HG03108 (cell line): ENCODE data around the gene TEF.
"Not testable (repeated sequence)": the region's sequence is repeated elsewhere in the genome, so short reads cannot be mapped to it uniquely, and the experiment has no call there.

ENCODE experiments used
- ATAC-seq: cut with Tn5 transposase; IDR thresholded peaks from one replicate; pipeline ENCODE4 v1.9.1; 2021; ENCODE audit warnings: moderate library complexity; ENCODE audit not compliant: unreplicated experiment

Gene TEF

DNA sequence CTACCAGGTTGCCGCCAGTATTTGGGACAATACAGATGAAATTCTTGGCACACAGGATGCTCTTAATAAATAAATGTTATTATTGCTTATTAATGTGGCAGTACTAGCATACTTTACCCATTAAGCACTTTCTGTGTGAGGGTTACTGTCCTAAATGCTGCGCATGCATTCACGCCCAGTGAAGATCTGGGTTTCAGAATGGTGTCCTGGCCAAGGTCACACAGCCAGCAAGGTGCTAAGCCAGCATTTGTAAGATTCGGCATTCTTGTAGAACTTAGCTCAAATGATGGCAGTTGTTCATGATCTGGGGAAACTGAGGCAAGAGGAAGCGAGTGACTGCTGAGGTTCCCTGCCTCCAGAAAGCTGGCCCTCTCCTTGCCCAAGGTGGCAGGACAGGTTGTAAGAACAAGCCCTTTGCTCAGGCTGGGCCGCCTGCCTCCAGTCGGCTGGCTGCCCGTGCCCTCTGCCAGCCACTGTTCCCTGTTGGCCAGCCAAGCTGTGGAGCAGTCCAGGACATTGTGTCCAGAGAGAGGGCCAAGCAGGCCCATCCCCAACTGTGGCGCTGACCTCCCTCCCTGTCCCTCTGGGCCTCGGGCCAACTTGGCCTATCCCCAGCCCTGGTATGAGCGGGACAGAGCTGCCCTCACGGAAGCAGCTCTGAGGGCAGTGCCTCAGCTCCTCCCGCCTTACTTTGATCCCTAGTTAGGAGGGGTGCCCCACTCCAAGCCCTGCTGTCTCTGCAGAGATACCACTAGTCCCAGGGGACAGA, 36.1 kb downstream of the TEF start:
- no peak for ATAC-seq

DNA sequence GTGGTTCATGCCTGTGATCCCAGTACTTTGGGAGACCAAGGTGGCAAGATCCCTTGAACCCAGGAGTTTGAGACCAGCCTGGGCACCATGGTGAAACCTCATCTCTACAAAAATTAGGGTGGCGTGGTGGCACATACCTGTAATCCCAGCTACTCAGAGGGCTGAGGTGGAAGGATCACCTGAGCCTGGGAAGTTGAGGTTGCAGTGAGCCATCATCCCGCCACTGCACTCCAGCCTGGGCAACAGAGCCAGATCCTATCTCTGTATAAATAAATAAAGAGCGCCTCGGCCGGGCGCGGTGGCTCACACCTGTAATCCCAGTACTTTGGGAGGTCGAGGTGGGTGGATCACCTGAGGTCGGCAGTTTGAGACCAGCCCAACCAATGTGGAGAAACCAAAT, 37.0 kb downstream of the TEF start:
- no peak for ATAC-seq

DNA sequence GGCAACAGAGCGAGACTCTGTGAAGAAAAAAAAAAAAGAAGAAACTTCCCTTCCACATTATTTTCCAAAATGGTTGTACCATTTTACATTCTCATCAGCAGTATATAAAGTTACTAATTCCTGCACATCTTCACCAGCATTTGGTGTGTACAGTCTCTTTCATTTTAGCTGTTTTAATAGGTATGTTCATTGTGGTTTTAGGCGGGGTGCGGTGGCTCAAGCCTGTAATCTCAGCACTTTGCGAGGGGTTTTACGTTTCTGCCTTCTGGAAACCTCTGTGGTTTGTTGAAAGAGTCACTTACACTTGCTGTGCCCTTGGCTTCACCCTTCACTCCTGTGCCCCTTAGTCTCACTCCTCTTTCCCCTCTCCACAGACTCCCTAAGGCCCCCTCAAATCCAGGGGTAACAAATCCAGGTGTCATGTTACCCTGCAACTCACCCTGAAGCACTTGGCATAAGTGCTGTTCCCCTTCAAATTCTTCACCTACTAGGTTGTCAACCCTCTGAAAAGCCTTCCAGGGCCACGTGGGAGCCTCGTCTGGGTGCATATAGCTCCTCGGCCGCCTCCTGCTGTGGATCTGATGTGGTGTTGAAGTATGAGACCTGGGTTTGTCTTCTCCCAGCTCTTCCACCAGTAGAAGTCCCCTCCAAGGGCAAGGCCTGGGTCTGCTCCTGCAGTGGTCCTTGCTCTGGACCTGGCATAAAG, 44.1 kb downstream of the TEF start:
- no peak for ATAC-seq

DNA sequence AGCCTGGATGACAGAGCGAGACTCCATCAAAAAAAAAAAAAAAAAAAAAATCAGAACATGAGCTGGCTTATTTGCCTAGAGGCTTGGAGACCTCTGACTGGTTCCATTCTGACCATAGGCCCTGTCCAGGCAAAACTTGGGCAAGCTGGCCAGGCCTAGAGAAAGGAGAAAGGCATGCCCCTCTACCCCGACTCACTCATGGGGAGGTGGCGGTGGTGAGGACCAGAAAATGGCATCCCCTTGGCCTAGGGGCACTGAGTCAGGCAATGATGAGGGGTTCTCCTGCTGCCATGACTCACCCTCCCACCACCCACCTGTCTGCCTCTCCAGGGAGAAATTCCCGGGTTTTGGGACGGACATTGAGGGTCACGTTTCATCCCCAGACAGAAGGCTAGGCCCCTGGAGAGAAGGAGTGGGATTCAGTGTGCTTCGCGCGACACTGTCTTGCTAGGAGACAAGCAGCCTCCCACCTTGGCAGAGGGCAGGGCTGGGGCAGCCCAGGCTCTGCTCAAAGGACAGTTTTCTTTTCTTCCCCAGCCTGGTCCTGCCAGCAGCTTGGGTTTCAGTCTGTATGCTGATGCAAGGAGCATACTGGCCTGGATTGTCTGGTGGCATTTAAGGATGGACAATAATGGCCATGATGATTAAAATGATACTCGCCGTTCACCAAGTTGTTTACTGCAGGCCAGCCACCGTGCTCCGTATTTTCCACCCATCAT, 47.6 kb downstream of the TEF start:
- ATAC-seq, result no peak

DNA sequence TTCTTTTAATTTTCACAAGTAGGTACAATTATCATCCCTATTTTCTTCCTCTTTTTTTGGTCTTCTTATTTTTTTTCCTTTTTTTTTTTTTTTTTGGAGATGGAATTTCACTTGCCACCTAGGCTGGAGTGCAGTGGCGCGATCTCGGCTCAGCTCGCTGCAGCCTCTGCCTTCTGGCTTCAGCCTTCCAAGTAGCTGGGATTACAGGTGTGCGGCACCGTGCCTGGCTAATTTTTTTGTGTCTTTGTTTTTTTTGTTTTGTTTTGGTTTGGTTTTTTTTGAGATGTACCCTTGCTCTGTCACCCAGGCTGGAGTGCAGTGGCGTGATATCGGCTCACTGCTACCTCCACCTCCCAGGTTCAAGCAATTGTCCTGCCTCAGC, 48.2 kb downstream of the TEF start:
- no peak for ATAC-seq

DNA sequence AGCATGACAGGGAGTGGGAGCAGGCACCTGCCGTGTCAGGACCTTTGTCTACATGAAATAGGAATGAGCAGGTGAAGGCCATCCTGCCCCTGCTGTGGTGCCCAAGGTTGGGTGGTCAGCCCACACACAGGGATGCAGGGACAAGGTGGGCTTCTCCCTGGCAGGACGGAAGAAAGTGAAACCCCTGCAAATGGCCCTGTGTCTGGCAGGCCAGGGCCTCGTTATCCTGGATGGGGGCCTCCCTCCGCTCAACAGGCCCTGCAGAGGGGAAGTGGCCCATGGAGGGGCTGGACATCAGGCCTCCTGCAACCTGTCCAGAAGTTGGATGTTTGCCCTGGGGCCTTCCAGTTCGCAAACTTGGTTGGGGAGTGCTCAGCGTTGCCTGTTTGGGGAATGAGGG, 49.9 kb downstream of the TEF start:
- no peak for ATAC-seq

DNA sequence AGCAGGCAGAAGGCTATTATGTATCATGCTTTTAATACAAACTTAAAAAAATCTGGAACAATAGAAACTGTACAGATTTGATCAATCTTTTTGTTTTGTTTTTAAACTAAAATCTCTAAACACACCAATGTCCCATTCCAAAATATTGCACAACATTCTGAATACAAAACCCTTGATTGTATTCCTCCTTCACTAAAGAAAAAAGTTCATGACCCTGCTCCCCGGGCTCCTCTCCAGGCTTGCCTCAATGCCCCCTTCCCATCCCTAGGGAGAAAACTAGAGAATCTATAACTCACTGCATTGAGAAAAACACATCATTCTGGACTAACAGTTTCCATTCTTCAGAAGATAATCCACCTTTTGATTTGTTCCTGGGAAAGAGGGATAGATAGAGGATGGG, 51.7 kb downstream of the TEF start:
- not testable (repeated sequence) for ATAC-seq

DNA sequence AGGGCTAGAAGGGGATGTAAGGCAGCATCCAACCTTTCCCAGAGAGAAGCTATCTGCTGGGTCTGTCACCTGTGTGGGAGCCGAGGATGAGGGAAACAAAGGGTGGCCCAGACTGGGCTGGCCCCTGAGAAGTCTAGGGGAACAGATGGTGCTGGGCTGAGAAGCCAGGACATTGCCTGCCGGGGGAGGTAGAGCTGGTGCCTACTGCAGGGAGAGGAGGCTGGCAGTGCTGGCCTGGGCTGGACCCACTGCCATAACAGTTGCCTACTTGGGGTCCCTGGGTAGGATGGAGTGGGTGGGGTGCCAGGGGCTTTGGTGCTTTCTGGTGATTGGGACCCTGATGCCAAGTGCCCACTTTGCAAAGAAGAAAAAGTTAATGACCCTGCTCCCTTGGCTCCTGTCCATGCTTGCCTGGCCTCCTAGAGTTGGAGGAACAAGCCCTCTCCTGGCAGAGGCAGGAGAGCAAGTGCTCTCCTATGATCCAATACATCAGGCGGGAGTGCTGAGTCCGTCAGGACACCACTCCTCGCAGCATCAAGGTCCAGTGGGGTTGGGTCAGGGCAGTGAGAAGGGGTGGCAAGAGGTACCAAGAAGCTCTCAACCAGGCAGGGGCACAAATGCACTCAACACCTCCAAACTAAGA, 52.7 kb downstream of the TEF start:
- not testable (repeated sequence) for ATAC-seq

DNA sequence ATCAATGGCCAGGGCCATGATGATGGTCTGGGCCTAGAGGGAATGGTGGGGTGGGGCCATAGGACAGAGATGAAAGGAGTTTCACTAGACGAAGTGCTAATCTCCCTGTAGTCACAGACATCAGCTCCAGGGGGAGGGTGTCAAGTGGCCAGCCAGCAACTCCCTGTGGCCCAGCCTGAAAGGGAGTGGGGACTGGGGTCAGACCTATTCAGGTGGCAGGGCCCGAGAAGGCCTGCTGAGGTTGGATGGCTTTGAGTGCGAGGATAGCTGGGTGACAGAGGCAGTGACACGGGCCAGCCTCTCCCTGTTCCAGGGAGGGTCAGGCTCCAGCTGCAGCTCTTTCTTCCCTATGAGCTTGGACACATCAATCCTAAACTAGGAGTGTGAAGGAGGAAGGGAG, 53.8 kb downstream of the TEF start:
- ATAC-seq, result no peak

DNA sequence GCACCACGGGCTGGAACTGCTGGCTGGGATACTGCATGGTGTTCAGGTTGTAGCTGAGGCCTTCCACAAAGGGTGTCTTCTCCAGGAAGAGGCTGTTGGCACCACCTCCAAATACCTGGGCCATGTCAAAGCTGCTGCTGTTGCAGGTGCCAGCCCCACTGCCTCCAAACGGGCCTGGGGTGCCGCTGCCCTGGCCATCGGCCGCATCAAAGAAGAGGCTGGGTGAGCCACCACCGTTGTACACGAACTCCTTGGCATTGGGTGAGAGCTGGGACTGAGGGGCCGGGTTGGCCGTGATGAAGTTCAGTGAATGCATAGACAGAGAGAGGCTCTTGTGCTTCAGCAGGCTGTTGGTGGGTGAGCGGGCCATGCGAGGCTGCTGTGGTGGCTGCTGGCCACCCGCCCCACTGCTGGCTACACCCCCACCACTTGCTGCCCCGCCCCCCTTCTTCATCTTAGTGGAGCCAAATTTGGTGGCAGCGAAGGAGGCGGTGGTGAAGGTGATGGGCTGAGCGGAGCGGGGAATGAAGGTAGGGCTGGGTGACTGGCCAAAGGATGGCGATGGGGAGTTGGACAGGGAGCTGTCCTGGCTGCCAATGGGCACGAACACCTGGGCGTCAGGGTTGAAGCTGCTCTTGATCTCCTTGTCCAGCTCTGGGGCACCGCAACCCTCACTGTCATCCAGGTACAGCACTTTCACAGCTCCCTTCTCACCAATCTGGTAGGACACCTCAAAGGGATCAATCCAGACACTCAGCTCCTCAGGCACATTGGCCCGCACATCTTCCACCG, 54.8 kb downstream of the TEF start:
- ATAC-seq, result no peak

DNA sequence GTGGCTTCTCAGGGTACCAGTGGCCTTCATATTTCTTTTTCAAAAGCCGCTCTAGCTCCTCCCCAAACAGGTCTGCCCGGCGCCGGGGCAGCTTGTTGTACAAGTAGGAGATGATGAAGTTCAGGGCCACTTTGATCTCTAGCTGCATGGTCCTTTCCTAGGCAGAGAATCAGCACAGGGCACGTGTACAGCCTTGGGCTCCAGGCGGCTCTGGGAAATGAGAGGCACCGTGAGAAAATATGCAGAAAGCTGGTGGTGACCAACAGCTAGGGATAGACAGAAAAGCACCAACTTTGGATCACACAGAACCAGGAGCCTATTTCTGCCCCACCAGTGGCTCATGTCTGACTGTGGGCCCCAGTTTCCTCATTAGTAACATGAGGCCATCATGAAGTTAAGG, 55.5 kb downstream of the TEF start:
- no peak for ATAC-seq

DNA sequence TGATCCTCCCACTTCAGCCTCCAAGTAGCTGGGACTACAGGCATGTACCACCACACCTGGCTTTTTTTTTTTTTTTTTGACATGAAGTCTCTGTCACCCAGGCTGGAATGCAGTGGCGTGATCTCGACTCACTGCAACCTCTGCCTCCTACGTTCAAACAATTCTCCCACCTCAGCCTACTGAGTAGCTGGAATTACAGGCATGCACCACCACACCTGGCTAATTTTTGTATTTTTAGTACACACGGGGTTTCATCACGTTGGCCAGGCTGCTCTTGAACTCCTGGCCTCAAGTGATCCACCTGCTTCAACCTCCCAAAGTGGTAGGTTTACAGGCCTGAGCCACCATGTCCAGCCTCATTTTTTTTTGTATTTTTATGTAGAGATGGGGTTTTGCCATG, 58.8 kb downstream of the TEF start:
- ATAC-seq, result not testable (repeated sequence)

DNA sequence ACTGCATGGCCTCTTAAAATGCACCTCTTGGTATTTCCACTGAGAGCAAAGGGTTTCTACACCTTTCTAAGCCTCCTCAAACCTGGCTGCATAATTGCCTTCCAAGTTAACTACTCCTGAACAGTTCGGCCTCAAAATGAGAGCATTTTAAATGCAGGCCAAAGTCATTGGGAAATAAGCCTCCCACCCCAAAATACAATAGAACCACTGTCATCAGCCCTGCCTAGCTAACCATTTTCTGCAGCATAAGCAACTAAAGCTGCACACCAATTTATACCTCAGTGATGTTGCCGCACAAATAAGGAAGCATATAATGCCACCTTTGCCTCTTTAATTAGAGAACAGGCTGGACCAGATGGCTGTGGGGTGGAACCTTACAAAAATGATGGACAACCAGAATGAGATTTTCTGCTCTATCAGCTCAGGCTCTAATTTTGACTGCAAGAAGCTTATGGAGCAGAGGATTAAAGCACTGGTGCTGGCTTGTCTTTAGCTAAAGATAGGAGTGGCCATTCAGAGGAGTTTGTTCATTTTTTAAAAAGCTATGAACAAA, 60.6 kb downstream of the TEF start:
- no peak for ATAC-seq

DNA sequence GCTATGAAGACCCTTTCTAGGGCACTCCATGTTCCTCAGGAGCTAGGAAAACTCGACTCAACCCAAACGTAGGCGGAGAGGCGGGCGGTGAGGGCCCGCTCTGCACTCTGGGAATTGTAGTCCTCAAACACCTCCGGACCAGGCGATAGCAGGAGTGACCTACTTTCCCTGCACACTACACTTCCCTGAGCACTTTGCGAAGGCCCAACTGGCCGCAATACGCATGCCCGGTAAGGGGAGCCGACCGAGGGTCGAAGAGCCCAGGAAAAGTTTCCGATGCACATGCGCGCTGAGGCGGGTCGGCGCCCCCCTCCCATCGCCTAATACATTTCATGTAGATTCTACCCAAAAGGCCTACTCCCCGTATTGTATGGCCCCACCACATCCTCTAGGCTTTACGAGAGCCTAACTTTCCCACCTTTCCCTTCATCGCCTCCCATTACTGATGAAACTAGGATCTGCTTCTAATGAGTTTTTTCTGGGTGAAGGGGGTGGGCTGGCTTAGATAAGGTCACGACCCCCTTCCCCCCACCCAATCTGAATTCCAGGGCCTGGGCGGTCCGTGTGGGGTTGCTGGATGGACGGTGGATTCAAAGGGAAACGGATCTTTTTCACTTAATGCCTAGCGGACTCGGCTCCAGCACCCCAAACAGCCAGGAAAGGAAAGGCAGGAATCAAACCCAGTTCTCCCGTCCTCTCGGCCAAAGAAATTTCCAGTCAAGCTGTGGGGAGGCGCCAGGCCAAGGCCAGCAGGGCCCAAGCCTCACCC, 62.8 kb downstream of the TEF start:
- peak; percentile 50 for ATAC-seq

DNA sequence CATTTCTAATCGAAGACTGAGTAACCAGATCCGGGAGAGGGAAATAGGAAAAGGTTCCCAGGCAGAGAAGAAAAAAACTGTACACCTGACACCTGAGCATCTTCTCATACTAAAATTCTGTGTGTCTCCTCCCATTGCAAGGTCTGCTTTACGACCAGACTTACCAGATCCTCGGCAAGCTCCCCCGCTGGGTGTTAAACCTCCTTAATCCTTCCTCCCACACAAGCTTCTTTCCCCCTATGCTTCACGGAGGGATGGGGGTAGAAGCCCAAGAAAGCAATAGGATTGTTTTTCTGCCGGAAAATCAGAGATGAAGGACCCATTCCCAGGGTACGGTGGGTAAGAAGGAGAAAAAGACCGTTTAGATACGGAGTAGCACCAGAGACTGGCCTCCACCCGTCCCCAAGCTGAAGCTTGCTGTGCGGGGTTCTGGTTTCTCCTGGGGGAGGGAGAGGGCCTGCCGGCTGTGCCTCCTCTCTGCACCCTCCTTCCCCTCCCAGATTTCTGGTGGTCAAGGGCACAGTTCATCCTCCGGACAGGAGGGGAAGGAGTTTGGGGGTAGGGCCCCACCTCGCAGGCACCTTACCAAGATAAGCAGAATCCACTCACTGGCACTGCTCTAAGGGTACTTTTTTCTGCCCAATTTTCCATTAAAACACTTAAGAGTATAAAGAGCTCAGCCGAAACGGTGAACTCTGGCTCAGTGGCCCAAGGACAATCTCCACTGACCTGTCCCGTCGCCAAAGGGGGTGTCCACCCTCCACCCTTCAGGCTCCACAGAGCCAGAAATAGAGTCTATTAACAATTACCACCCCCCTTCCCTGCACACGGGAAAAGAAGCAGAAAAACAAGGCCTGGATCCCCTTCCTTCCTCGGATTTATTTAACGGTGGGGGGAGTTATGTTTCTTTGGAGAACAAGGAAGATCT, 63.7 kb downstream of the TEF start:
- no peak for ATAC-seq

DNA sequence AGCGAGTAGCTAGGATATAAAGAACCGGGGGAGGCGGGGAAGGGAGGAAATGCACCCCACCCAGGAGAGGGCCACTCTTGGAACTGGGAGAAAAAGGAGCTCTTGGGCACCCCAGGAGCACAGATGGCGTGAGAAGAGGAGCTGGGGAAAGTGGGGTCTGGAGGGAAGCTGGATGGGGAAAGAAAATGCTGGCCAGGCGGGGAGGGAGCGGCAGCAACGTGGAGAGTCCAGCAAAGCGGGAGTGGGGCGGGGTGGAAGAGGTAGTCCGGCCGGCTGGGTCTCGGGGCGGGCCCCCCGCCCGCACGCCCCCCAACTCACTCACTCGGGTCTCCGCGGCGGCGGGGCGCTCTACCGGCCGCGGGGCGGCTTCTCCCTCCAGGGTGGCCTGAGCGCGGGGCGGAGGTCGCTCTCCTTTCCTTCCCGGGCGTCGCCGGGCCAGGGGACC, 64.3 kb downstream of the TEF start:
- ATAC-seq, result no peak

DNA sequence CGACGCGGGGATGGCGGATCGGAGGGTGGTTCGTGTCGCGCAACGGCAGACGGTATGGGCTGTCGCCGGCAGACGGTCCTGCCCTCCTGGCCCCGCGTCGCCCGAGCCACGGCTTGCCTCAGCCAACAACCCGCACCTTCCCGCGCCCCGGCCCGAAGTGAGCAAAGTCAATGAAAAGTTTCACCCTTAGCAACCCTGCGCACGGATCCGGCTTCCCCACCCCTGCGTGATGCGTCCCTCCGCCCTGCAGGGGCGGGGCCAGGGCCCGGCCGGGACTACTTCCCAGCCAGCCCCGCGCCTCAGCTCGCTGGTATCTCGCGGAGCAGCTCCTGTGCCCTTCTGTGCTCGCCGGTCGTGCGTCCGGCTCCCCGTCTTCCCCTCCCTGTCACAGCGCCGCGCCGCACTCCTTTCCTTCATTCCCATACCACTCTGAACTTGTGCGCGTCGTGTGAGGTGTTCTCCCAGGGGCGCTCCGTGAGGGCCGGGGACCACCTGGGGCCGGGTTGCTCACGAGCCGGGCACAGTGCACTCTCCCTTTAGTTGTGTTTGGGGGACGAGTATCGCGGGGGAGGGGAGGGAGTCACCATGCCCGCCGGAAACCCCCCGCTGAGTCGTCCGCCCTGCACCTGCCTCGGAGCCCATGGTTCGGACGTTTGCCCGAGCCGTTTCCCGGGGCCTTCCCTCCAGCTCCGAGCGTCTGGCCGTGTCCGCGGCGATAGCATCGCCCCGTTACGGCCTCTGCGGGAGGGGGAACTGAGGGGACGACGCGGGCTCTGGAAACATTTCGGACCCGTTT, 65.1 kb downstream of the TEF start, which contains the start of gene TOB2:
TOB2 (minus strand) TSS at position 163 of the 796 bp plus-strand sequence. CDS start 9,456 bp downstream, outside the sequence.
- peak; percentile 49 for ATAC-seq
